ENCODE data around the gene MT1H.

DNA sequence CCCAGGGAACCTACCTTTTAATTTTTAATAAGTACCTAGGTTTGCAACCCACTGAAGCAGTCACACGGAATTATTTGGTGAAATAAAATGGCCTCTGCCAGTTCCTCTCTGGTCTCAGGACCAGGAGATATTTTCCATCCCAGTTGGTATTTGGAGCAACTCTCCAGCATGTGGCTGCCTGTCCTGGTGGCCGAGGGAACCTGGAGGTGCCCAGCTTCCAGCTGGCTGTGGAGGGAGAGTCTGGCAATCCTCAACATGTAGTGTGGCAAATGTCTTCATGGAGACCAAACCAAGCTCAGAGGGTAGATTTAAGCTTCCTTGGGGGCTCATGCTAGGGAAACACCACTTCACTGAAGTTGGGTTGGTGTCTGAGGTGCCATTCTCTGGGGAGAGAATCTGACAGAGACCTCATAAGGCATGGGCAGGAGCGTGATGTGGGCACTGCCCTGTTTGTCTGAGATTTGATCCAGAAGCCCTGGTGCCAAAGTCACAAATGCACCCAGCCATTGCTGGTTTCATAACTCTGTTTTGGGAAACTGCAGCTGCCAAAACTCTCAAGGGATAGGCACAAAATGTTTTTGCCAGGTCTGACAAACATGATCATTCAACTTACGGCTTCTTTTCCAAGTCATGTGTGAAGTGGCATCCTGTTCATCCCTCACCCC is 15.4 kb downstream of the MT1H start:
- TF ChIP-seq, protein P1, sequence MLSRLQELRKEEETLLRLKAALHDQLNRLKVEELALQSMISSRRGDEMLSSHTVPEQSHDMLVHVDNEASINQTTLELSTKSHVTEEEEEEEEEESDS (CRISPR knock-in tag; IDR thresholded peaks at IDR 0.05; ENCODE audit: borderline replicate concordance), result no peak
- TF ChIP-seq GTF2F1 (IDR thresholded peaks at IDR 0.05; ENCODE audit: low read length) (no peak), NFE2L1 (CRISPR knock-in tag; IDR thresholded peaks at IDR 0.05; ENCODE audit: borderline replicate concordance) (no peak), CENPT (CRISPR knock-in tag; IDR thresholded peaks at IDR 0.05; ENCODE audit: low read depth) (no peak), THAP9 (CRISPR knock-in tag; IDR thresholded peaks at IDR 0.05; ENCODE audit: borderline replicate concordance) (no peak), MXI1 (IDR thresholded peaks at IDR 0.05; ENCODE audit: borderline replicate concordance, low read depth, low read length) (no peak), SIN3A (IDR thresholded peaks at IDR 0.05; ENCODE audit: borderline replicate concordance, low read depth, low read length) (no peak), CTCF (CRISPR knock-in tag; IDR thresholded peaks at IDR 0.05) (no peak), POLR2A (IDR thresholded peaks at IDR 0.05; ENCODE audit: insufficient read depth in 1 of 2, low read depth in 2 of 2, low read length in 2 of 2) (no peak)

Measured in HepG2 (cell line).